Measurements from ENCODE around the gene WFDC8.

Gene WFDC8

GRCh38 chr20:45555198-45555597, 23.9 kb downstream of the WFDC8 start:
- in situ Hi-C loops (cut with MboI; ENCODE audit: low sequenced_read_pairs, unreplicated experiment), result no loop called here

GRCh38 chr20:45552456-45552855, 26.6 kb downstream of the WFDC8 start:
- in situ Hi-C loops (cut with MboI; ENCODE audit: low sequenced_read_pairs, unreplicated experiment), result no loop called here
- no peak for DNase-seq (ENCODE audit: low spot score)
- no peak for TF ChIP-seq CTCF (IDR thresholded peaks at IDR 0.05; ENCODE audit: borderline replicate concordance, control extremely low read depth, extremely low read depth, insufficient read depth, missing control alignments)

More at GRCh38 chr20:45555198-45555597, 23.9 kb downstream of the WFDC8 start:
- no peak for DNase-seq (ENCODE audit: low spot score)
- no peak for TF ChIP-seq CTCF (IDR thresholded peaks at IDR 0.05; ENCODE audit: borderline replicate concordance, control extremely low read depth, extremely low read depth, insufficient read depth, missing control alignments)

GRCh38 chr20:45550765-45551164, 28.3 kb downstream of the WFDC8 start:
- no peak for TF ChIP-seq CTCF (IDR thresholded peaks at IDR 0.05; ENCODE audit: borderline replicate concordance, control extremely low read depth, extremely low read depth, insufficient read depth, missing control alignments)
- in situ Hi-C loops (cut with MboI; ENCODE audit: low sequenced_read_pairs, unreplicated experiment), result no loop called here
- no peak for DNase-seq (ENCODE audit: low spot score)

GRCh38 chr20:45548410-45548809, 30.7 kb downstream of the WFDC8 start:
- in situ Hi-C loops (cut with MboI; ENCODE audit: low sequenced_read_pairs, unreplicated experiment), result no loop called here
- TF ChIP-seq CTCF (IDR thresholded peaks at IDR 0.05; ENCODE audit: borderline replicate concordance, control extremely low read depth, extremely low read depth, insufficient read depth, missing control alignments), result no peak
- no peak for DNase-seq (ENCODE audit: low spot score)

- DNase-seq (ENCODE audit: low spot score), result no peak
- no peak for TF ChIP-seq CTCF (IDR thresholded peaks at IDR 0.05; ENCODE audit: borderline replicate concordance, control extremely low read depth, extremely low read depth, insufficient read depth, missing control alignments)
- in situ Hi-C loops (cut with MboI; ENCODE audit: low sequenced_read_pairs, unreplicated experiment), result no loop called here
Measured at GRCh38 chr20:45547206-45547770, 31.8 kb downstream of the WFDC8 start, which contains the start of gene EPPIN. Gene EPPIN, minus strand, starts transcription at chr20:45547401. Its CDS starts 44 bp downstream, at chr20:45547357.

- no peak for TF ChIP-seq CTCF (IDR thresholded peaks at IDR 0.05; ENCODE audit: borderline replicate concordance, control extremely low read depth, extremely low read depth, insufficient read depth, missing control alignments)
- peak; percentile 10 for DNase-seq (ENCODE audit: low spot score)
- in situ Hi-C loops (cut with MboI; ENCODE audit: low sequenced_read_pairs, unreplicated experiment), result no loop called here
Measured at GRCh38 chr20:45545754-45546453, 33.2 kb downstream of the WFDC8 start.

Data from GM13976 (cell line).